GM21717 (cell line): Measurements from ENCODE around the gene IRAK4.

Experiments used
- ATAC-seq: cut with Tn5 transposase; IDR thresholded peaks from one replicate; pipeline ENCODE4 v1.9.1; 2021; ENCODE audit warnings: mild to moderate bottlenecking, moderate library complexity; ENCODE audit not compliant: unreplicated experiment

Gene IRAK4

GRCh38 chr12:43764528-43764927, 5.8 kb downstream of the IRAK4 start:
- ATAC-seq, result no peak

DNA sequence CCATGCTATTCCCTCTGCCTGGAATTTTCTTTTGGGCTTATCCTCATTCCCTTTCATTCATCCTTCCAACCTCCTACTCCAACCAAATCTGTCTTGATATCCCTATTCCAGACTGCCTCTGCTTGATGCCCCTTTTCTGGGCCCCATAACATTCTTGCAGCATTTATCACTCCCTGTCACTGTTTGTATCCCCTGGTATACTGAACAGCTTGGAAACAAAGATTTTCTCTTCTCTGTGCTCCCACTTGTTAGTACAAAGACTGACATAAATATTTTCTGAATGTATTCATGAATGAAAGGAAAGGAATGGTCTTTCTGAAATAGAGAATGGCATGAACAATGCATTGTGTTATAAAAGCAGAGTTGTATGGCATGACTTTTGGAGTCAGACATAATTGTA, 7.5 kb downstream of the IRAK4 start:
- no peak for ATAC-seq

- no peak for ATAC-seq
Observed at GRCh38 chr12:43776498-43776897, 17.7 kb downstream of the IRAK4 start.

GRCh38 chr12:43786899-43787693, 28.3 kb downstream of the IRAK4 start:
- ATAC-seq, result no peak

GRCh38 chr12:43789941-43790340, 31.2 kb downstream of the IRAK4 start:
- no peak for ATAC-seq

- ATAC-seq, result peak; percentile 52
Observed at GRCh38 chr12:43795716-43796280, 37.0 kb downstream of the IRAK4 start.

DNA sequence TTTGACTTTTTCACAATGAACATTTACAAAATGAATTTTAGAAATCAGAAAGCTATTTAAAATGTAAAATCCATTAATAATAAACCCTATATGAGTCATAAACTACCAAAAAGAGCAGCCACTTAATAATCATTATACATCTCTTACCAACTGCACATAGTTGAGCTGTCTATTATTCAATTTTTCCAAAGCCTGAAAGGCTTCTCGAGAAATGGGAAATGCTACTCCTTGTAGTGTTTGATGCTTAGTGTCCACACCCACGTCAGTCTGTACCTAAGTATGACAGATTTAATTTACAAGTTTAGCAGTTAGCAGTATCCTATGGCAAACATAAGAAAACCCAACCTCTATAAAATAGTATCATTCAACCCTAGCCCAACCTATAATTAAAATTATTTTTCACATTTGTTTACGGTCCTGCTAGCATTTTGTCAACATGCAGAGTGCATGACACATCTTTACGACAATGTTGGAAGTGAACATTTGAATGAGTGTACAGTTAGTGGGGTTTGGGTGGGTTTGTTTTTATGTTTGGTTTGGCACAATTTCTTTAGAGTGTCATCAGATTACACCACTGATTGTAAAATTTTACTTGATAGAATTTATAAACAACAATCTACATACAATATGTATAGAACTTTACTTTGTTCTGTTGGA, 38.9 kb downstream of the IRAK4 start:
- no peak for ATAC-seq

GRCh38 chr12:43805149-43805859, 46.6 kb downstream of the IRAK4 start:
- no peak for ATAC-seq

DNA sequence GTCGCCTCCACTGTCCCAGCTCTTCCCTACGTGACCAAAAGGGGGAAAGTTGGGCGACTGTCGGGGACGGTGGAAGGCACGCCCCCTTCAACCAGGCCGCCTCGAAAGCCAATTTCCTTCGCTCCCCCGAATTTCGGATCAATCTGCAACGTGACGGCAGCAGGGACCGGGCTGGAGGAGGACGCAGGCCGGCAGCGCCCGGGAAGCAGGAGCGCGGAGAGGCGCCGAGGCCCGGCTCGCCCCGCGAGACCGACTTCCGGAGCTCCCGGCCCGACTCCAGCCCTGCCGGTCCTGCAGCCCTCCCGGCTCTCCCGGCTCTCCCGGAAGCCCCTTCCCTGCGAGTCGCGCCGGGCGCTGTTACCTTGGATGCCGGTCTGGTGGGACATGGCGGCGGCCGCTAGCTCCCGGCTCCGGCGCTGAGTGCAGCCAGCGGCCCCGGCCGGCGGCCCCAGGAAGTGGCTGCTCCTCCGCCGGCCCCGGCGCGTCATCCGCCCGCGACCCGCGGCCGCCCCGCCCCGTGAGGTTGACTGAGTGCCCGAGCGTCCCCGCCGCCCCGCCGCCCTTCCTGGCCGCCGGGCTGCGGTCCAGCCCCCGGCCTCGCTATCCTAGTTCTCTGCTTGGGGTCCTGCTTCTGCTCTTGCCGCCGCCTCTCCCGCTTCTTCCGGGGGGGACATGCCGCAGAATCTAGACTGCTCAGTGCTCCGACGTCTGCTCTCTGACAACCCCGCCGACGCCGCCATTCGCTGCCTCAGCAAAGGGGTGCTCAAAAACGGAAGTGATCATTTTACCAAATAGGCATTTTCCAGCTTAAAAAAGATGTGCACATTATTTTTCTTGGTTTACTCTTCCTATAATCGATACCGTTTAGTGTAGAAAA, 47.3 kb downstream of the IRAK4 start, which contains the start of gene TWF1:
Gene TWF1 (minus strand): TSS at position 458 of the 877 bp plus-strand sequence. CDS start 72 bp downstream, at position 386.
- peak; percentile 96 for ATAC-seq

- ATAC-seq, result no peak
Observed at GRCh38 chr12:43806737-43807072, 48.0 kb downstream of the IRAK4 start.

DNA sequence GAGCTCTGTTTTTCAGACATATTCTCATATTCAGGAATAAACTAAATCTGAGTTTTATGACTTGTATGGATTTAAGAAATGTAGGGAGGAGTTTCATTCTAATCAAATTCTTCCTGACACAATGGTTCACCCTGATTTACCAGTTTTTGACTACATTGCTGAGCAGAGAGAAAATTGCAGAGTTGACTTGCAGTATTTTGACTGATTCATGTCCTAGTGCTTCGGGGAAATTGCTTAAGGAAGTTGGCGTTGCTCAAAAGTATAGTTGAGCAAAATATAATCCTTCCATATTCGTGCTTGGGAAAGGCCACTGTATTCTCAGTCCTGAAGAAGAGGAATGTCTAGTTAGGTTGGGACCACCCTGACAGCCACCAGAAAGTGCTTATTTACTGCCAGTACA, 48.6 kb downstream of the IRAK4 start:
- no peak for ATAC-seq

GRCh38 chr12:43812057-43812456, 53.3 kb downstream of the IRAK4 start:
- no peak for ATAC-seq

GRCh38 chr12:43812926-43813325, 54.2 kb downstream of the IRAK4 start:
- ATAC-seq, result no peak

GRCh38 chr12:43815416-43815815, 56.7 kb downstream of the IRAK4 start:
- no peak for ATAC-seq

DNA sequence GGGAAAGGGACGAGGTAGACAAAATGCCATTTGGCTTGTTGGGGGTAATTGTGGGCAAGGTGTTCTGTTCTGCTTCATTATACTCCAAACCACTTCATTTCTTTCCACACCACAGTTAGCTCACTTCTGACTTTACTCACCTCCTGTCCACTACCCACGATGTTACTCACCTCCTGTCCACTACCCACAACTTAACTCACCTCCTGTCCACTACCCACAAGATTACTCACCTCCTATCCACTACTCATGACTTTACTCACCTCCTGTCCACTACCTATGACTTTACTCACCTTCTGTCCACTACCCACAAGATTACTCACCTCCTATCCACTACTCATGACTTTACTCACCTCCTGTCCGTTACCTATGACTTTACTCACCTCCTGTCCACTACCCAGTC, 57.4 kb downstream of the IRAK4 start:
- no peak for ATAC-seq

GRCh38 chr12:43824207-43824775, 65.5 kb downstream of the IRAK4 start:
- no peak for ATAC-seq

GRCh38 chr12:43826681-43827080, 67.9 kb downstream of the IRAK4 start:
- no peak for ATAC-seq

DNA sequence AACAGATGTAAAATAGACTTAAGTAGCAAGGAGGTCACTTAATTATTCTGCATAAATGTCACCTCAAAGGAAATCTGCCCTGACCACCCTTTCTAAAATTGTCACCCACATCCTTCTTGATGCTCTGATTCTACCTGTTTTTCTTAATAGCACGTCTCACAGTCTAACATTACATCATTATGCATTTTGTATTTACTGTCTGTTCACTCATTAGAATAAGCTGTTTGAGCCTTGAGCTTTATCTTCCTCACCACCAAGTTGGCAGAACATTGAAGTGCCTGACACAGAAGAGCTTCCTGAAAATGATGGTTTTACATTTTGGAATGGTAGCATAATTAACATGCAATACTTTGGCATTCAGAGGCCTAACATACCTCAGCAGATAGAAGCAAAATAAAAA, 68.3 kb downstream of the IRAK4 start:
- ATAC-seq, result no peak

GRCh38 chr12:43832463-43833168, 73.9 kb downstream of the IRAK4 start:
- no peak for ATAC-seq

- ATAC-seq, result peak; percentile 8
Observed at GRCh38 chr12:43835264-43835655, 76.5 kb downstream of the IRAK4 start.
